OCI-LY7 (cell line): ENCODE data around the gene MIA3. TPM values are rescaled to one million over a fixed set of nuclear protein-coding genes. Genes with fewer than 3 reads are reported as not detected.

ENCODE experiments used
- BruUV-seq: library from RNA; stranded (reverse); fragments of 400-500 nt; replicated peaks from 2 replicates; lab custom pipeline; 2021; lab: Mats Ljungman, UMichigan
- CTCF ChIA-PET: fragments of 300-600 bp; sonication (Branson Sonifier 250); formaldehyde crosslinking; loops from one replicate; lab custom pipeline; 2022; ENCODE audit warnings: antibody characterized with exemption; ENCODE audit not compliant: unreplicated experiment; lab: Charles Lee
- POLR2A ChIA-PET: fragments of 300-600 bp; sonication (Branson Sonifier 250); formaldehyde crosslinking; loops from one replicate; lab custom pipeline; 2022; ENCODE audit warnings: antibody characterized with exemption; lab: Charles Lee
- DNase-seq: peaks from one replicate; pipeline ENCODE4 v3.0.0-alpha.2; 2015; ENCODE audit warnings: low spot score
- H2AFZ ChIP-seq: fragments of 200-600 bp; sonication (generic), shearing (Covaris generic); 2 replicates; pipeline ENCODE4 v1.6.1; 2014; ENCODE audit warnings: mild to moderate bottlenecking, antibody characterized with exemption, low read length, moderate library complexity
- H3K27ac ChIP-seq: fragments of 200-600 bp; sonication (generic); 2 replicates; pipeline ENCODE4 v1.5.1; 2014; ENCODE audit warnings: mixed run types, low read depth, mild to moderate bottlenecking, moderate library complexity, low read length, inconsistent platforms; ENCODE audit not compliant: poor library complexity, severe bottlenecking
- H3K36me3 ChIP-seq: fragments of 200-600 bp; sonication (generic); 2 replicates; pipeline ENCODE4 v1.6.1; 2014; ENCODE audit warnings: mild to moderate bottlenecking, antibody characterized with exemption, low read length, moderate library complexity, mixed read lengths; ENCODE audit not compliant: insufficient read depth
- H3K4me1 ChIP-seq: fragments of 200-600 bp; sonication (generic); 2 replicates; pipeline ENCODE4 v1.5.1; 2014; ENCODE audit warnings: mild to moderate bottlenecking, low read length; ENCODE audit not compliant: insufficient read depth, poor library complexity, severe bottlenecking
- H3K4me2 ChIP-seq: fragments of 200-600 bp; sonication (generic); 2 replicates; pipeline ENCODE4 v1.6.1; 2014; ENCODE audit warnings: mild to moderate bottlenecking, low read length
- H3K4me3 ChIP-seq: fragments of 200-600 bp; sonication (generic); 2 replicates; pipeline ENCODE4 v1.5.1; 2014; ENCODE audit warnings: mild to moderate bottlenecking, low read depth, low read length; ENCODE audit not compliant: poor library complexity, severe bottlenecking
- H3K79me2 ChIP-seq: fragments of 200-600 bp; sonication (generic); 2 replicates; pipeline ENCODE4 v1.6.1; 2016; ENCODE audit warnings: low read depth, mild to moderate bottlenecking, low read length, moderate library complexity, mixed read lengths; ENCODE audit not compliant: insufficient read depth
- H3K9me2 ChIP-seq: fragments of 200-600 bp; sonication (generic); 2 replicates; pipeline ENCODE4 v1.6.1; 2016; ENCODE audit warnings: mild to moderate bottlenecking, low read length, mixed read lengths; ENCODE audit not compliant: insufficient read depth
- H3K9me3 ChIP-seq: fragments of 200-600 bp; sonication (generic); 2 replicates; pipeline ENCODE4 v1.6.1; 2014; ENCODE audit warnings: mild to moderate bottlenecking, mixed run types, low read length, mixed read lengths
- H4K20me1 ChIP-seq: fragments of 200-600 bp; sonication (generic); 2 replicates; pipeline ENCODE4 v1.6.1; 2014; ENCODE audit warnings: mild to moderate bottlenecking, antibody characterized with exemption, low read length, moderate library complexity, mixed read lengths; ENCODE audit not compliant: insufficient read depth
- CTCF ChIP-seq: fragments of 200-600 bp; sonication (generic); conservative IDR thresholded peaks from 2 replicates; pipeline ENCODE4 v1.5.1; 2014; ENCODE audit warnings: mild to moderate bottlenecking, antibody characterized with exemption, low read length, moderate library complexity, mixed read lengths
- EZH2phosphoT487 ChIP-seq: fragments of 200-600 bp; sonication (generic); IDR thresholded peaks from 2 replicates; pipeline ENCODE4 v1.6.1; 2018; ENCODE audit warnings: low read depth, borderline replicate concordance, mild to moderate bottlenecking, mixed run types, antibody characterized with exemption, low read length, moderate library complexity, mixed read lengths
- intact Hi-C: fragments of 100-400 bp; cut with micrococcal nuclease; formaldehyde crosslinking; loops from one replicate; pipeline ENCODE4 v1.10.0; 2022; ENCODE audit not compliant: unreplicated experiment
- total RNA-seq, 2 experiments: library from RNA; depleted of rRNA in 1 of 2; stranded (reverse); fragments of >200 nt in 1 of 2; shearing (Covaris generic) in 1 of 2; gene quantifications; 2 replicates each; pipeline ENCODE4 v1.2.3, GENCODE V29; 2014 to 2022

The MIA3 gene
- total RNA-seq, 2 experiments from 2014 or later, result 23.5 to 57.1 TPM

- Histone ChIP-seq H3K4me1 (peaks cover 17% of the 10 kb centered on the region), H3K4me2 (peak within 1 kb of the TSS; percentile 96), H3K27ac (peak within 1 kb of the TSS; percentile 95), H3K9me2 (no peaks in the 10 kb centered on the region), H3K36me3 (peaks cover 24% of the 10 kb centered on the region), H4K20me1 (no peaks in the 10 kb centered on the region), H3K9me3 (no peaks in the 10 kb centered on the region), H3K79me2 (peaks cover 31% of the 10 kb centered on the region), H3K4me3 (peak within 1 kb of the TSS; percentile 98), H2AFZ (peak within 1 kb of the TSS; percentile 99)
- intact Hi-C loops, result loop anchor here (1.0 to 10.0 kb wide), 4 partner anchors 20 to 970 kb away; partner anchors contain the start of gene DUSP10
- BruUV-seq, result no TSS peak
- DNase-seq, result peak; percentile 90
- CTCF ChIA-PET, result no interaction called here
- TF ChIP-seq CTCF, result no peak
- no peak for TF ChIP-seq EZH2phosphoT487
- POLR2A ChIA-PET, result interaction anchor here (0.6 to 1.9 kb wide), 16 partner anchors 9 to 969 kb away, joined by 3 to 13 read pairs (median 3); partner anchors contain the start of gene TAF1A
Observed at GRCh38 chr1:222712253-222713090, 94.6 kb downstream of the MIA3 start, which contains the start of the genes AIDA and BROX. AIDA (minus strand) TSS chr1:222712491; CDS start chr1:222712317, 174 bp downstream. BROX (plus strand) TSS chr1:222712564; CDS start chr1:222715700, 3,136 bp downstream.

GRCh38 chr1:222713091-222713961 is 95.4 kb downstream of the MIA3 start:
- H3K4me1 ChIP-seq, result peaks cover 17% of the 10 kb centered on the region
- CTCF ChIA-PET, result no interaction called here
- peaks cover 30% of the 10 kb centered on the region for H3K36me3 ChIP-seq
- TF ChIP-seq CTCF (peak; percentile 58), EZH2phosphoT487 (no peak)
- H3K9me2 ChIP-seq, result no peaks in the 10 kb centered on the region
- H2AFZ ChIP-seq, result peak overlapping the region; percentile 99
- intact Hi-C loops, result loop anchor here (2.0 to 10.0 kb wide), 3 partner anchors 19 to 971 kb away; partner anchors contain the start of gene DUSP10
- peak overlapping the region; percentile 85 for H3K4me2 ChIP-seq
- H3K79me2 ChIP-seq, result peaks cover 31% of the 10 kb centered on the region
- no peaks in the 10 kb centered on the region for H4K20me1 ChIP-seq
- H3K4me3 ChIP-seq, result peak overlapping the region; percentile 98
- peak; percentile 97 for DNase-seq
- POLR2A ChIA-PET, result interaction anchor here (0.6 to 2.8 kb wide), 18 partner anchors 8 to 970 kb away, joined by 3 to 13 read pairs (median 3); partner anchors contain the start of gene TAF1A
- H3K27ac ChIP-seq, result peak overlapping the region; percentile 95
- H3K9me3 ChIP-seq, result no peaks in the 10 kb centered on the region
- BruUV-seq, result TSS peak; percentile 79
